HG02970 (cell line): Measurements from ENCODE around the gene TMEM41A.

Source experiments
- ATAC-seq: cut with Tn5 transposase; IDR thresholded peaks from one replicate; pipeline ENCODE4 v1.9.1; 2021; ENCODE audit warnings: mild to moderate bottlenecking, moderate library complexity, moderate number of reproducible peaks; ENCODE audit not compliant: unreplicated experiment, low FRiP score

Gene TMEM41A

GRCh38 chr3:185498503-185499396, at the start of gene TMEM41A:
Gene TMEM41A (minus strand): TSS chr3:185499035. CDS start chr3:185498961, 74 bp downstream.
- ATAC-seq: peak; percentile 96

DNA sequence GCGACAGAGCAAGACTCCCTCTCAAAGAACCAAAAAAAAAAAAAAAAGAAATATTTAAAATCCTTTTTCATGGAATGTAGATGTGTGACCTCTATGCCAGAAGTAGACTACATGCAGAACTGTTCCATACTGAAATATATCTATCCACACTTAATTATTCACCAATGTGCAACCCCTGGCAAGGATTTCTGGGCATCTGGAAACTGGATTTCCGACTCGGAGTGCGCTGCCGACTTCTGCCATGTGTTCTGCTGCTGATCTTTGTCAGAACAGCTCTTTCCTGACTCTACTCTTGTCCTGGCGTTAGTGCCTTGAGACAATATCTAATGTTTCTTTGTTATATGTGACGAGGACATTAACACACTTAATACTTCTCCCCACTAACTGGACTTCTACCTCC, 41.9 kb upstream of the TMEM41A start:
- ATAC-seq: no peak

GRCh38 chr3:185539934-185540333, 41.1 kb upstream of the TMEM41A start:
- ATAC-seq: no peak

- ATAC-seq: peak; percentile 89
Observed at GRCh38 chr3:185537369-185537970, 38.6 kb upstream of the TMEM41A start.

- ATAC-seq: no peak
Observed at GRCh38 chr3:185534511-185534910, 35.7 kb upstream of the TMEM41A start.

DNA sequence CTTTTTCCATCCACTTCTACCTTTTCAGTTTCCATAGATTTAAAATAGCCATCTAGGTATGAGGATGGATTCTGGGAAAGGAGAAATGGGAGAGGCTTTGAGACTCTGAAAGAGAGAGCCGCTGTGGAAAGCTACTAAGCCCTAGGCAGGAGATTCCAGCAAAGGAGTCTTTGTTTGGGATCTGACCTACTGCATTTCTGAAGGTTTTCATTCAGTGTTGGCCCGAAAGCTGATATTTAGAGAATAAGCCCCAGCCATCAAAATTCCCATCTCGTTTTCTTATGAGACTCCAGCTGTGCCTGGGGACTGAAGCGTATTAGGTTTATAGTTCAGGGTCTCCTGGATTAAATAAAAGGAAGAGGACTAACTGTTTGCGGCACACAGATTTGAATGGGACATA, 34.1 kb upstream of the TMEM41A start:
- ATAC-seq: no peak

GRCh38 chr3:185530856-185531255, 32.0 kb upstream of the TMEM41A start:
- no peak for ATAC-seq

DNA sequence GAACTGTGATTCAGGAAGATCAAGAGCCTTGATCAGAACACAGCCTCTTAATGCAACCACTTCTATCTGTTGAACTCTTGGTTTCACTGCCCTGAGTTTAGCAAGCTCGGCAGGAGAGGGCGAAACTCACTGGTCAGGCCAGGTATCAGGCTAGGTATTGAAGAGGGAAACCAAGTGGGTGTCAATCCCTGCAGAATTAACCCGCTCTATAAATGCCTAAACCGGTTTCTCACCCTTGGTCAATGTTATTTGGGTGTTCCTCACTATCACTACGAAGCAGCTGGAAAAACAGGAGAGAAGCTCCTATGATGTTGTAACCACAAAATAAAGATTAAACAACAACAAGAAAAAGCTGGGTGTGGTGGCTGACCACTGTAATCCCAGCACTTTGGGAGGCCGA, 29.7 kb upstream of the TMEM41A start:
- no peak for ATAC-seq

DNA sequence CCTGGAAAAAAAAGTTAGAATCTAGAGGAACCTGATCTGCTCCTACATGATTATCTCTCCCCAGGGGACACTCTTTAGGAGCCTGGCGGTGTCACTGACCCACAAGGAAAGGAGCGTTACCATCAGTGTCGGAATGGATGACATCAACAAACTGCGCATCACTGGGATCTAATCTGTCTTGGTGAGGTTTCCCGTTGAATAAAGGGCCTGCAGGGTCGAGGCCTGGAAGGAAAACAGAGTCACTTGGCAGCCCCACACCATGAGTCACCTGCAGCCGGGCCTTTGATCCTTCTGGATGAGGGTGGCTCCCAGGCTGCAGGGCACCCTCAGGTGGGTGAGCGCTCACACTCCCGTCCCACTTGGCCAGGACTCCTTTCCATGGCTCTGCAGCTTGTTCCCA, 28.5 kb upstream of the TMEM41A start:
- no peak for ATAC-seq

- no peak for ATAC-seq
Observed at GRCh38 chr3:185526349-185526951, 27.6 kb upstream of the TMEM41A start.

GRCh38 chr3:185521349-185522138, 22.7 kb upstream of the TMEM41A start:
- no peak for ATAC-seq

- ATAC-seq: no peak
Observed at GRCh38 chr3:185519021-185519420, 20.2 kb upstream of the TMEM41A start.

DNA sequence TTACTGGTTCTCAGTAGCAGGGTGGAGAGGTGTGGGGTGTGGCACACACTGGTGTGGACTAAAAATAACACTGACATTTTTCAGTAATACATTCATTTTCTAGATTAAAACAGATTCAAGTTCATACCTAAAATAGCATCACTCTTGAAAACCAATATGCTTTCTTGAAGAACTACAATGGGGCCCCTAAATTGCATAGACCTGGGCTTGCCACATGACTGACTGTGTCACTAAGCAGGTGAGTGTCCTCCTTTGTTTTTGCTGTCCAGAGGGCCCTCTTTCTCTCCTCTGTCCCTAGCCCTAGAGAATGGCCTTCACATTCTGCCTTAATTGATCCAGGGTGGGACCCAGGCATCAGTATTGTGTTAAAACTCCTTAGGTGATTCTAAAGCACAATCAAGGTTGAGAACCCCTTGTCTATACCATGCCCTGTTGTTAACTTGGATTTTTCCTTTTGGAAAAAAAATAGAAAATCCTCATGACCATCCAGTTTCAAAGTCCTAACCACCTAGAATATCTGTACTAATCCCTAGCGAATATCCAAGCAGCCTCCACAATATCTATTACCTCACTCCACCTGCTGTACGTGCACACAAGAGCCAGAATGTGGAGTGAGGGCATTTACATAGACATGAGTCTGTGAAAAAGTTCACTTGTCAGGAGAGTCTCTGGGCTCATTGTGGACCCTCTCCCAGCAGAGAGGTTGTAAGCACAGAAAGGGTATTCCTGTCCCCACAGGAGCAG, 18.7 kb upstream of the TMEM41A start:
- ATAC-seq: no peak

GRCh38 chr3:185511711-185512110, 12.9 kb upstream of the TMEM41A start:
- ATAC-seq: no peak

- no peak for ATAC-seq
Observed at GRCh38 chr3:185508335-185508991, 9.6 kb upstream of the TMEM41A start.

DNA sequence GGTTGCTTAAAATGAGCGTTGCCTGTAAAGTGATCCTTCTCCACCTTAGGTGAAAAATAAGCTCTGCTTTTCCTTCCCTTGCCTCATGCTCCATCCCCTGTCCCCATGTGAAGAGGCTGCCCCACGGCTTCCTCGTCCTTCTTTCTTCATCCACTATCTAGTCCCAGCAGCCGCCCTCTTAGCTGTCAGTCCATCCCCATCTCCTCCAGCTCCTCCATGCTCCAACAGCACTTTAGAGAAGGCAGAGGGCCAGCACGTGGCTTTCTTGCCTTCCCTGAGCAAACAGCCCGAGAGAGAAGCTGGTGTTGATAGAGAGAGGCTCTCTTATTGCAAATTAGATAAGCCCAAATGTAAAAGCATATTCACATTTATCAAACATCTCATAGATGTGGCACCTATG, 9.0 kb upstream of the TMEM41A start:
- ATAC-seq: no peak

DNA sequence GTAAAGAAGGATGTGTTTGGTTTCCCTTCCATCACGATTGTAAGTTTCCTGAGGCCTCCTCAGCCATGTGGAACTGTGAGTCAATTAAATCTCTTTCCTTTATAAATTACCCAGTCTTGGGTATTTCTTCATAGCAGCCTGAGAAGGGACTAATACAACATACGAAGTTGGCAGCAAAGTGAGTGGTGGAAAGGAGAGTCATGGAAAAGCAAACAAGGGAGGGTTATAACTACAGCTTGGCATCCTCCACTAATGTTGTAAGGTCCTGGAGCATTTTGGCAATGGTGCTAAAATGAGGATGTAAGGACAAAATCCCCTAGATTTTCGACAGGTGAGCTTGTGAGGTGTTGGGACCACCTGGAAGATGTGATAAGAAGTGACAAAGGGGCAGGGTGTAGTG, 5.8 kb upstream of the TMEM41A start:
- ATAC-seq: no peak

- no peak for ATAC-seq
Observed at GRCh38 chr3:185503521-185503920, 4.7 kb upstream of the TMEM41A start.

DNA sequence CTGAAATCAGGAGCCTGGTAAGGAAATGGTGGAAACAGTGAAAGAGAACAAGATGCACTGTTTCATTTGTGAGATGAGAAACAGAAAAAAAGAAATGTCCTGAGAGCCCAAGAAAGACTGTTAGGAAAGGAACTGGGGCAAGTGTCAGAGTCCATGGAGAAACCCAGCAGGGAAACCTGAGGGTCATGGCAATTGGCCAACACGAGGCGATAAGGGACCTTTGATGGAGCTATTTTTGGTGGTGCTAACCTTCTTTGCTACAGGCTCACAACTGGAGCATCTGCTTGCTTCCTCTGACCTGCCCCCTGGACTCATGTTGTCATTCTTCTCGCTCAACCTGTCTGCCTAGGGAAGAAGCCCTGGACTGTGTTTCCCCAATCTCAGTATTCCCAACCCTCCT, 4.2 kb upstream of the TMEM41A start:
- no peak for ATAC-seq

- no peak for ATAC-seq
Observed at GRCh38 chr3:185490241-185490640, 8.6 kb downstream of the TMEM41A start.
